K562 (cell line): ENCODE data around the gene BIRC5. TPM values are rescaled to one million over a fixed set of nuclear protein-coding genes. Genes with fewer than 3 reads are reported as not detected.

Experiments
- ARID3B ChIP-seq: fragments of 250-450 bp; sonication (Bioruptor Pico); IDR thresholded peaks from 2 replicates; pipeline ENCODE4 v1.4.0; 2020; ENCODE audit warnings: borderline replicate concordance
- BACH1 ChIP-seq: fragments of 200-800 bp; sonication (Bioruptor generic); IDR thresholded peaks from 2 replicates; pipeline ENCODE4 v1.6.1; 2016; ENCODE audit warnings: missing genetic modification characterization, missing compliant biosample characterization
- E2F4 ChIP-seq: sonication (generic); formaldehyde crosslinking; IDR thresholded peaks from 2 replicates; pipeline ENCODE4 v1.8.0; 2022; ENCODE audit warnings: mild to moderate bottlenecking, low read depth, missing genetic modification reagents
- FOXJ2 ChIP-seq: fragments of 200-800 bp; sonication (Bioruptor generic); IDR thresholded peaks from 2 replicates; pipeline ENCODE4 v1.6.1; 2016; ENCODE audit warnings: missing genetic modification characterization, missing compliant biosample characterization
- HMG20A ChIP-seq: fragments of 450-650 bp; formaldehyde crosslinking; conservative IDR thresholded peaks from 2 replicates; pipeline ENCODE4 v1.4.0; 2020; ENCODE audit warnings: mild to moderate bottlenecking, mixed read lengths
- MCM5 ChIP-seq: fragments of 450-650 bp; IDR thresholded peaks from 2 replicates; pipeline ENCODE4 v1.6.1; 2016; ENCODE audit warnings: low read depth
- MED1 ChIP-seq: sonication (generic); formaldehyde crosslinking; IDR thresholded peaks from 2 replicates; pipeline ENCODE4 v1.8.1; 2023; ENCODE audit warnings: missing genetic modification reagents, borderline replicate concordance
- MGA ChIP-seq: fragments of 450-650 bp; IDR thresholded peaks from 2 replicates; pipeline ENCODE4 v1.6.1; 2016; ENCODE audit warnings: mild to moderate bottlenecking, moderate library complexity
- POLR2H ChIP-seq: IDR thresholded peaks from 2 replicates; pipeline ENCODE4 v1.6.1; 2016; ENCODE audit warnings: missing genetic modification characterization, low read depth, mild to moderate bottlenecking, control low read depth, missing compliant biosample characterization, moderate library complexity
- SNIP1 ChIP-seq: fragments of 450-650 bp; IDR thresholded peaks from 2 replicates; pipeline ENCODE4 v1.7.1; 2017; ENCODE audit warnings: low read depth, mild to moderate bottlenecking
- ZNF134 ChIP-seq: fragments of 250-450 bp; sonication (Bioruptor Pico); conservative IDR thresholded peaks from 2 replicates; pipeline ENCODE4 v1.4.0; 2020
- ZNF311 ChIP-seq: fragments of 250-450 bp; sonication (Bioruptor Pico); IDR thresholded peaks from 2 replicates; pipeline ENCODE4 v1.4.0; 2020; ENCODE audit warnings: mild to moderate bottlenecking, moderate library complexity
- polyA plus RNA-seq, 8 experiments: library from polyadenylated mRNA; depleted of rRNA in 4 of 8; stranded (reverse) in 5 of 8; unstranded in 3 of 8; fragments of >200 nt; fragmentation: Nextera tagmentation in 2 of 8; fragmentation: Illumina TruSeq in 1 of 8; extraction: Ambion mirVana in 2 of 8; extraction: Trizol in 1 of 8; gene quantifications; 2 replicates each; pipeline versions ENCODE4 v1.2.1 to v1.2.3, GENCODE V29; 2011 to 2014; ENCODE audit warnings: inconsistent platforms in 1 of 8, missing spikeins in 1 of 8
- total RNA-seq, 7 experiments: library from RNA; depleted of rRNA in 6 of 7; stranded (reverse); fragments of >200 nt in 6 of 7; fragmentation: Illumina TruSeq in 2 of 7; extraction: Trizol in 2 of 7; gene quantifications; 2 replicates each; pipeline versions ENCODE4 v1.2.1 to v1.2.3, GENCODE V29; 2011 to 2021; ENCODE audit warnings: low replicate concordance in 1 of 7

Gene BIRC5
- total and polyA plus RNA-seq, 9 of the 15 experiments (the other 6 are each of a cell fraction or from before 2014, with no cell fraction given): 64.4 to 140 (median 101) TPM

- TF ChIP-seq MGA: no peak; the same call in 1 of the 2 replicates
- peak; percentile 68 for TF ChIP-seq ZNF311 (CRISPR knock-in tag)
- TF ChIP-seq E2F4 (CRISPR knock-in tag): no peak
- TF ChIP-seq SNIP1: no peak
- TF ChIP-seq BACH1 (tag): no peak
- TF ChIP-seq POLR2H (tag): 0 out of 2 replicates have a peak, but pooled peaks have one; percentile 27
- no peak for TF ChIP-seq MCM5
- 0 out of 2 replicates have a peak, but pooled peaks have one; percentile 31 for TF ChIP-seq ZNF134
- TF ChIP-seq FOXJ2 (tag): peak; percentile 84
- no peak for TF ChIP-seq ARID3B
- no peak for TF ChIP-seq HMG20A (CRISPR knock-in tag)
- TF ChIP-seq MED1 (CRISPR knock-in tag): no peak
These were observed 44.5 kb downstream of the BIRC5 start (continued) for GRCh38 chr17:78258323-78259191.
